T-helper 2 cell treated with Interferon-gamma antibody and Interleukin-4, amounts not matched to agents 100 ng/mL and 5 ng/mL, for 36 hours (primary cell): ENCODE results near the gene DLX5. TPM values are rescaled to one million over a fixed set of nuclear protein-coding genes. Genes with fewer than 3 reads are reported as not detected.
"Not testable (repeated sequence)": the region's sequence is repeated elsewhere in the genome, so short reads cannot be mapped to it uniquely, and the experiment has no call there.

ENCODE experiments used
- intact Hi-C: fragments of 100-400 bp; cut with micrococcal nuclease; formaldehyde crosslinking; loops from one replicate; pipeline ENCODE4 v1.15.1; 2023
- total RNA-seq: library from RNA; stranded (reverse); gene quantifications from 2 replicates; pipeline ENCODE4 v1.2.3, GENCODE V29; 2022

DLX5 gene
- total RNA-seq = not detected in 2 replicates

DNA sequence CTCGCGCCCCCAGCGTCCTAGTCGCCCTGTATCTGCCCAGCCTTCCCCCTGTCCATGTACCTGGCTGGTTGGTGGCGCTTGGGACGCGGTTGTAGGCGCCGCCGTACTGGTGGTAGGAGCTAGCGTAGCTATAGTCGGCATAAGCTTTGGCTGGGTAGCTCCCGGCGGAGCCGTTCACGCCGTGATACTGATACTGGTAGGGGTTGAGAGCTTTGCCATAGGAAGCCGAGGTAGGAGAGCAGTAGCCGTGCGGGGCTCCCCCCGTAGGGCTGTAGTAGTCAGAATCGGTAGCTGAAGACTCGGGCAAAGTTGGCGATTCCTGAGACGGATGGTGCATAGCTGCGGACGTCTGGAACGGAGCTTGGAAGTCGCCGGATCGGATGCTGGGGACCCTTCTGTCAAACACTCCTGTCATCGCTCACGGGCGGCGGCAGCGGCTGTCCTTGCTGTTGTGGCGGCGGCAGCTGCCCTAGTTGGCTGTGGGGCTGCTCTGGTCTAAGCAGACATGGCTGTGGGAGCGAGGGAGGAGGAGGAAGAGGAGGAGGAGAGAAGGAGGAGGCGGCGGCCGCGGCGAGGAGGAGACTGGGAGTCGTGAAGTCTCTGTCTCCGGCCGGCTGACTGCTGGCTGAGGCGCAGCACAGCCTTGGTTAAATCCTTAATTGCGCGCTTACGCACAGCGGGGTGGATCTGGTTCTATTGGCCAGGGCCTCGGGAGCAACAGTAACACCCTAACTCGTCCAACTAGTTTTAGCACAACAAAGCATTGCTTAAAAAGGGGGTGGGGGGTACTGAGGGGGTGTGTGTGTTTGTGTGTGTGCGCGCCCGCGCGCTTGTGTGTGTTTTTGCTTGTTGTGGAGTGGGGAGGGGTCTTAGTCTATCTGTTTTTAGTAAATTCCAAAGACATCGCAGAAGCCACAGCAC, at the start of gene DLX5:
DLX5 (minus strand) TSS at position 623 of the 921 bp plus-strand sequence; CDS start at position 415, 208 bp downstream.
- intact Hi-C loops = loop anchor here (5.0 to 10.0 kb wide), 3 partner anchors 32 to 710 kb away; partner anchors contain the start of gene TAC1

DNA sequence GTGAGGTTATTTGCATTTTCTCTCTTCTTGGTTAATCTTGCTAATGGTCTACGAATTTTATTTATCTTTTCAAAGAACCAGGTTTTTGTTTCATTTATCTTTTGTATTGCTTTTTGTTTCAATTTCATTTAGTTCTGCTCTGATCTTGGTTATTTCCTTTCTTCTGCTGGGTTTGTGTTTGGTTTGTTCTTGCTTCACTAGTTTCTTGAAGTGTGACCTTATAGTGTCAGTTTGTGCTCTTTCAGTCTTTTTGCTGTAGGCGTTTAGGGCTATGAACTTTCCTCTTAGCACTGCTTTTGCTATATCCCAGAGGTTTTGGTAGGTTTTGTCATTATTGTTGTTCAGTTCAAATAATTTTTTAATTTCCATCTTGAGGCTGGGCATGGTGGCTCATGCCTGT, 47.4 kb upstream of the DLX5 start:
- intact Hi-C loops = not testable (repeated sequence)

DNA sequence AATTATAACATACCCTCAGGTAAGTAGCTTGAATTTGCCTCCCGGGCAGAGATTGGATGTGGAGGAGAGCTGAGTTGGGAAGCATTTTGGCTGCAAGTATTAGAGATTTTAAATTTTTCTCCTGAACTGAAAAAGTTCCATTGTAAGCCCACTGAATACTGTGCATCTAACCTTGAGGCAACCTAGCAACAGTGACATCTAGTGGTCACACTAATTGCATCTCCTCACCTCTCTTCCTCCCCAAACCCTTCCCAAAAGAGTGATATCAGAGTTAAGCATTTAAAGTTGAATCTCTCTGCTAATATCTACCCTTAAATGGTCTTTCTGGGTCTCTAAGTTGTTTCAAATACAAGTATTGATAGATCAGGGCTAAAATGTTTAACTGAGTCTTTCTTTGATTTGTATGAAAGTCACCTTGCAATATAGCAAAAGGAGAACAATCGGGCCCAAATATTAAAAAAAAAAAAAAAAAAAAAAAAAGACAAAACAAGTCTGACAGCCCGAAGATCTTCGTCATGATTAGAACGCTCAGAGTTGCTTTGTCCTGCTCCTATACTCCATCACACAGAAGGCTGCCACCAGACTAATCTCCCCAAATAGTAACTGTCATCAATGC, 40.4 kb upstream of the DLX5 start:
- intact Hi-C loops = loop anchor here (2.0 kb wide), 1 partner anchor 1148 kb away; no protein-coding TSS in a partner anchor

DNA sequence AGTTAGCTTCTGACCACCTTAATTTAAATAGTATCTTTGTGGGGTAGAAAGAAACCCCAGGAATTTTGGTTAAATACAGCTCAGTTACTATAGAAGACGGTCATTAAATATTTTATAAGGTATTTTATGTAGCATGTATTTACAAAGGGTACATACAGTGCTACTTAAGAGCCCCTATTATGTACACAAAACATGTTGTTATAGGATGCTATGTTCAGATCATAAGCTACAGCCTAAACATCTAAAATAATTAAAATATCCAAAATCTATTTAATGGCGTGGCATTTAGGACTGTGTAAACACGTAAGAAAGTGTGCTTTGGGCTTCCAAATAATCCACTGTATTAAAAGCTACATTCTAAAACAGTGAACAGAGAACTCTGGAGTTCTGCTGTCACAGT, 39.4 kb upstream of the DLX5 start:
- intact Hi-C loops = loop anchor here (2.0 kb wide), 1 partner anchor 1147 kb away; no protein-coding TSS in a partner anchor

DNA sequence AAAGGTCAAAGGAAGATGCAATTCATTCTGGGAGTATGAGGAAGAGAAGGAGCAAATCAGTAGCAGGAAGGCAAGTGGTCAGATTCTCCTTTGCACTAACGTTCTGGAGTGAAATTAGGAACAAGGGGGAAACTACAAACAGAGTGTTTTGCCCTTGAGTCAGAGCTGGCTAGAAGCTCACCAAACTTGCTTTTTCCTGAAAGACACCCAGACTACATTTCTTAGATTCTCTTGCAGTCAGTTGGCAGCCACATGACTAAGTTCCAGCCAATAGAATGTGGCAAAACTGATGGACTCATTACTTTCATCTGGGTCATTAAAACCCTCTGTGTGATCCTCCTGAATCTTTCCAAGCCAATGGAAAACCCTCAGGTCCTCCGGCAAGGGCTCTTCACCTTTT, 18.6 kb upstream of the DLX5 start:
- intact Hi-C loops = no loop called here

DNA sequence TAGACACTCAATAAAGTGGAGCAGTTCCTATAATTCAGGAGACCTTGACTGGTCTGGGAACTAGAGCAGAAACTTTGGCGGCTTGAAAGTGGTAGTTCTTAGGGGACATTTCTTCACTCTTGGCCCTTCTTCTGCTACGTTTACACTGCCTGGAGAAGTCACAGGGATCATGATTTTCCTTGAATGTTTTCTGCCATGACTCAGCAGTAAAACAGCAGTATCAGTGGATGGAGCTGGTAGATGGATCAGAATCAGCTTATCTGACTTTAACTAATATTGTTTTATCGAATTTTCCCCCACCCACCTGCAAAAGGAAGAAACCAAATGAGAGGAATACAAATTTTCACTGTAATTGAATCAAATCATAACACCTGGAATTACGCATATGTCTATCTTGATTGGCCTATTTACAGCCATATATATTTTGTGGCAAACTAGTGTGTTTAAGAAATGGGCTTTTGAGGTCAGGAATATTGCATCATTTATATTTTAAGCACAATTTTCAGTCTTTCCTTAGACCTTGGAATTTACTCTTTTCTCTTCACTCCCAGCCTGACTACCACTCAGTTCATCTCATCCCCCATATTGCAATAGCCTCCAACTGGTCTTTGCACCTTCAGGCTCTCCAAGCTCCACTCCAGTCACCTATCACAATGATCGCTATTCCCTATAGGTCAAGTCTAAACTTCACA, 14.9 kb upstream of the DLX5 start:
- intact Hi-C loops = no loop called here

DNA sequence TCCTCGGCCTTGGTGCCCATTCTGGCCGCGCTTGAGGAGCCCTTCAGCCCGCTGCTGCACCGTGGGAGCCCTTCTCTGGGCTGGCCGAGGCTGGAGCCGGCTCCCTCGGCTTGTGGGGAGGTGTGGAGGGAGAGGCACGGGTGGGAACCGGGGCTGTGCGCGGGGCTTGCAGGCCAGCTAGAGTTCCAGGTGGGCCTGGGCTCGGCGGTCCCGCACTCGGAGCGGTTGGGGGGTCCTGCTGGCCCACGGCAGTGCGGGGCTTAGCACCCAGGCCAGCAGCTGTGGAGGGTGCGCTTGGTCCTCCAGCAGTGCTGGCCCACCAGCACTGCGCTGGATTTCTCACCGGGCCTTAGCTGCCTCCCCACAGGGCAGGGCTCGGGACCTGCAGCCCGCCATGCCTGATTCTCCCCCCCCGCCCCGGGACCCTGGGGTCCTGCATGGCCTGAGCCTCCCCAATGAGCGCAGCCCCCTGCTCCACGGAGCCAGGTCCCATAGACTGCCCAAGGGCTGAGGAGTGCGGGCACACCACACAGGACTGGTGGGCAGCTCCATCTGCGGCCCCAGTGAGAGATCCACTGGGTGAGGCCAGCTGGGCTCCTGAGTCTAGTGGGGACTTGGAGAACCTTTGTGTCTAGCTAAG, 9.7 kb upstream of the DLX5 start:
- intact Hi-C loops = not testable (repeated sequence)

DNA sequence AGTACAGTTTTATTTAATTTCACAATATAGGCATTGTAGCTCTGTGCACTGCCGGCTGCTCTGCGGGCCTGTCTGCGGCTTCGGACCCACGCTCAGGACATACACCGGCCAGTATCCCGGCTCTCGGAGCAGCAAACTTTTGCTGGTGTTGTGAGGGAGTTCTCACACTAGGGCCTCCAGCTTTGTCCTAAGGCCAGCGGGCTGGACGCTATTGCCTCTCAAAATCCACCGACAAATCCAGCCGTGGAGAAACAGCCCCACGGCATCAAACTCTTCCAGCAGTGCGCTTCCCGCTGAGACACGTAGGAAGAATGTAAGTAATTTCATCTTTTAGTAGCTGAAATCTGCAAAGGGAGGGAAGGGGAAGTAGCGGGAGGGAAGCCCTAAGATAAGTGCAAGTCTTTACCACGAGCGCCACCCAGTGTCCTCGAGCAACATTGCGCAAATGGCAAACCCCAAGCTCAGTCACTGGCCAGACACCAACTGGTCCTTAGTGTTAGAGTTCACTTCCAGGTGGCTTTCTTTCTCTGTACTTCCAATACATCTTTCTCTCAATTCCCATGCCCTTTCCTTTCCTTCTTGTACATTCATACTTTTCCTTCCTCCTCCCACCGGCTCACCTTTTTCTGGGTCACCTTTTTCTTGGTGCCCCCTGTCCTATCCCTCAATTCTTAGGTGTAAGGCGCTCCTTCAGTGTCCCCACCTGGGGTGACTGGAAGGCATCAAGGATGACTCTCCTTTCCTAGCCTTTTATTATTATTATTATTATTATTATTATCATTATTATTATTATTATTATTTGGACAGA, 3.0 kb upstream of the DLX5 start:
- intact Hi-C loops = loop anchor here (1.0 to 10.0 kb wide), 8 partner anchors 23 to 1111 kb away; partner anchors contain the start of genes SEM1 and TAC1

DNA sequence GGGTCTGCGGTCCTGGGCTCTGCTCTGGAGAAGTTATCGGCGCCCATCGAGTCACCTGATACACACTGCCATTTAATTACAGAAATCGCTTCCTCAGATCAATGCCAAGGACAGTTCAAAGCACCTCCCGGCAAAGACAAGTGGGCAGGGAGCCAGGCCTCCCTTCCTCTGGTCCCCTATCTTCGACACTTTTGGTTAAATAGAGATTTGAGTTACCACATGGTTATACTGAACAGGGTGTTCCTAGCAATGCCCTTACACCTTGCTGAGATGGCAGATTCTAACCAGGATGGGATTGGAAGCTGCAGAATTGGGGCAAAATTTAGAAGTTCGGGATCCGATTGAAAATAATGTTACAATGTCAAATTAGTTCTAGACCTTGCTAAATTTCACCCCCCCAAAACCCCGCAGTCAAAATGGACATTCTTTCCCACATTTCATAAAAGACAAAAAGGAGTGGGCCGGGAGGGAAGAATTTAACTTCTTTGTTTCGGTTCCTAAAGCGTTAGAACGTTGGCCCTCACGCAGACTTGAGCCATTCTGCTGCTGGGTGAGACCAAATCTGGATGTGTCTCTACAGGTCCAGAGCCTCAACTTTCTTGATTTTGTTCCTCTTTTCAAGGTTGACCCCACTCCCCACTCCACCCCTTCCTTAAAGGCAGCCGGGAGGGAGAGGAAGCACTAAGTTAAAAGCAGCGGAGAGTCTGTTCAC, 2.2 kb upstream of the DLX5 start:
- intact Hi-C loops = loop anchor here (1.0 to 10.0 kb wide), 8 partner anchors 23 to 1111 kb away; partner anchors contain the start of genes SEM1 and TAC1

DNA sequence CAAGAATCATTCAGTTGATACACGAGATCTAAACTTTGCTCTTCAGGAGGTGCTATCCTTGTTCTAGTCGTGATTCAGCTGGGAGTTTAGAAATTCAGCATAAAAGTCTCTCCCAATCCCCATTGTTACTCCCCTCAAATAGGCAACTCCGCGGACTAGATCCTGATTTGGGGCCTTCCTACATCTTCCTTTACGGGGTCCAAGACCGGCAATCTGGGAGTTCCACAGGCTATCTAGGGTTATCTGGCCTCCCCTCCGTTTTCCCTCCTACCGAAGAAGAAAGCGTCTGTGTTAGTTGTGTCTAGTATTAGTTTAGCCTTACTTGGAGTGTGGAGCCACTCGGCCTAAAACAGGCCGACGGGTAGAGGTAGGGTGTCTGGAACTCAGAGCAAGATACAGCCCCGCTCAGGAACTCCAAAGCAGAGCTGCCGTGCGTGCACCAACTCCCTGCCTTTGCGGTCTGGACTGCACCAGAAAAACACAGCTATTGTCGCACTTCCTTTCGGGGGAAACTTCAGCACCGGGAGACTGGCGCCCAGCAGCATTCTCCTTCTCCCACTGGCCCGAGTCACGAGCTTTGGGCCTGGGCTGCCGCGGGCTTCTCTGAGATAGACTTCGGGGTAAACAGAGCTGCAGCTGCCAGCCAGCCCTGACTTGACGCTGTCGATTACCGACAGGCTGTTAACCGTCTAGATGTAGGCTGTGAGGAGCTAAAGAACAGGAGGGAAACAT, 1.5 kb upstream of the DLX5 start:
- intact Hi-C loops = loop anchor here (5.0 to 10.0 kb wide), 3 partner anchors 34 to 709 kb away; partner anchors contain the start of gene TAC1

DNA sequence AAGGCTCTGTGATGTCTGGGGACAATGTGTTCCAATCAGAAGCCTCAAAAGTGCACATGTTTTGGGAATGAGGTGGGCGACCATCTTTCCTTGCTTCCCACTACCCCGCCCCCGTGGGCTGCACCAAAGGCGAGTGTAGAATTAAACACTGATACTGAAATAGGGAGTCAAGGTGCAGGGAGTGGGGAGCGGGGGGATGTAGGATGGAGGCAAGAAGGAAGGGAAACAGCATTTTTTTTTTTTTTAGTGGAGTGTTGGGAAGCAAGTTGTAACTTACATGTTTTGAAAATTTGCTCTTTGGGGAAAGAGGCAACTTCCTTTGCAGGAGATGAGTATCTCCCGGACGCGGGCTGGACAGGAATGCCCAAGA, 484 bp upstream of the DLX5 start:
- intact Hi-C loops = loop anchor here (5.0 to 10.0 kb wide), 3 partner anchors 33 to 710 kb away; partner anchors contain the start of gene TAC1

DNA sequence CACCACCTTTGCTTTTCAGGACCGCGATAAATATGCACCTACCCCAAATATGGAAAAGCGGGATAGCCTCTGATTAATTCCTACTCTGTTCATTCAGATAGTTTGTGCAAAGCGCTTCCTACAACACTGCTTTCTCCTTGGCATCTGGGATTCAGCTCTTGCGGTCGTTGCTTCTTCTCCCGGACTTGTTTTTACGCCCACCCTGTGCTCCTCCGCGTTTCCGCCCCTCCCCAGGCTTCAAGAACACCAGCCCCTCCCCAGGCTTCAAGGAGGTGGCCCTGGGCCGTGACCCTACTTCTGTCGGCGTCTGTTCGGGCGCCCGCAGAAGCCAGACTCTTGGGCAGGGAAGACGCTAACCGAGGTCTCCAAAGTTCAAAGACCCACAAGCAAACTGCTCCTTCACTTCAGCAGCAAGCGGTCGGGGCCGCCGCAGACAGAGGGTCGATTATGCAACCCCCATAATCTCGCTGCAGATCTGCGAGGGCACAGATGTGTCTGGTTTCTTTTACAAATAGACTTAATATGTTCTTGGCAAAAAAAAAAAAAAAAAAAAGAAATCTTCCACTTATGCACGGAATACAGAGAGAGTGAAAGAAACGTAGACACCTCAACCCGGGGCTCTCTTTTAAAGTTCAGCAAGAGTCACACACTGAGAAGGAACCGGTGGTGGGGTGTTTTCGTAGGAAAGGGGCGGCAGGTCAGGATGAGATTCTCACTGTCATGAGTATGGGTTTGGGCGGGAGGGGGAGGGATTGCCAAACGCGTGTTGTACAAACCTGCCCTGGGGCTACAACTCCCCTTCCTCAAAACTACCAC, 1.9 kb downstream of the DLX5 start:
- intact Hi-C loops = loop anchor here (1.0 to 10.0 kb wide), 4 partner anchors 8 to 712 kb away; partner anchors contain the start of gene TAC1

DNA sequence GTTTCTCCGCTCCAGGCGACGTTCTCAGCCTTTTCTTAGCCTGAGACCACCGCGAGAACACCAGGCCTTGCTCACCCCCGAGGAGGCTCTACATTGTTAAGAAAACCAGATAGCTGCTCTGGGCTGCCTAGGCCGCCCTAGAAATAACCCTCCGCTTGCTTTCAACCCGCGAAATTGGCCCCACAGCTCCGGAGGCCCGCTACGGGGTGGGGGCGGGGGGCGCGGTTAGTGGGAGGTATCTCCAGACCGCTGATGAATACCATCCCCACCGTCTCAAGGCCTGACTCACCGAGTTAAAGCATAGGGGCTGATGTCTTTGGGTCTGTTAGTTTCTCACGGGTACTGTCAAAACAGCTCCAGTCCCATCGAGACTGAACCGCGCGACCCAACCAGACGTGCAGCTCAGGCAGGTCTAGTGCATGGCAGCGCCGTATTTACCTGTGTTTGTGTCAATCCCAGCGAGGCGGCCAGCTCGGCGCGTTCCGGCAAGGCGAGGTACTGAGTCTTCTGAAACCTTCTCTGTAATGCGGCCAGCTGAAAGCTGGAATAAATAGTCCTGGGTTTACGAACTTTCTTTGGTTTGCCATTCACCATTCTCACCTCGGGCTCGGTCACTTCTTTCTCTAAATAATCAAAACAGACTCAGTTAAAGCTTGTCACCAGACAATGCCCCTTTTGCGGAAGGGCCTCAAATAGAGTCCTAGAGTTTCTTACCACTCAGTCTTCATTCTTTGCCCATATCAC, 2.7 kb downstream of the DLX5 start:
- intact Hi-C loops = loop anchor here (1.0 to 10.0 kb wide), 3 partner anchors 8 to 713 kb away; partner anchors contain the start of gene TAC1

DNA sequence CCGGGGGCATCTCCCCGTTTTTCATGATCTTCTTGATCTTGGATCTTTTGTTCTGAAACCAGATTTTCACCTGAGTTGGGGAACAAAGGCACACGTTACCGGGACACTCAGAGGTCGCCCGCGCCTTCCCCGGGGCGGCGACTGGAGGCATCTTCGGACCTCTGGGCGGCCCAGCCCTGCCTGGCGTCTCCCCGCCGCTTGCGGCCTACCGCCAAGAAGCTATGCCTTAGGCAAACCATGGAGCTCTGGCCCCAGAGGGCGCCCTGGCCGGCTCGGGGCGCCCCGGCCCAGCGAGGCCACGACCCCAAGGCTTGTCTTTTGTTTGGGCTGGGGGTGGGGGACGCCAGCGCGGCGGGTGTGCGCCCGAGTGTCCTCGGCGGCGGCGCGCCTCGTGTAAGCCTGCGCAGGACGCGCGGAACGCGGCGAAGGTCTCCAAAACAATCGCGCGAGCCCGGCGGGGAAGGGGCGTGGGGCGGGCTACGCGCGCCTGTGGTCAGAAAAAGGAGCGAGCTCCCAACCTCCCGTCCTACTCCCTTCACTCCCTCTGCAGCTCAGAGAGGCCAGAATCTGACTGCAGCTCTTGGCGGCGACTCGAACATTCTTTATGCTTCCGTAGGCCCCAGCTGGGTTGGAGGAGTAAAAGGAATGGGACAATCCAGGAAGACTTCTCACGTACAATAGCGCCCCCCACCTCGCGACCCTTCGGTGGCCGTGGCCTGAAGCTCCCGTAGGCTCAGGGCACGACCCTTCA, 3.5 kb downstream of the DLX5 start:
- intact Hi-C loops = loop anchor here (10.0 kb wide), 2 partner anchors 246 to 714 kb away; partner anchors contain the start of gene TAC1

DNA sequence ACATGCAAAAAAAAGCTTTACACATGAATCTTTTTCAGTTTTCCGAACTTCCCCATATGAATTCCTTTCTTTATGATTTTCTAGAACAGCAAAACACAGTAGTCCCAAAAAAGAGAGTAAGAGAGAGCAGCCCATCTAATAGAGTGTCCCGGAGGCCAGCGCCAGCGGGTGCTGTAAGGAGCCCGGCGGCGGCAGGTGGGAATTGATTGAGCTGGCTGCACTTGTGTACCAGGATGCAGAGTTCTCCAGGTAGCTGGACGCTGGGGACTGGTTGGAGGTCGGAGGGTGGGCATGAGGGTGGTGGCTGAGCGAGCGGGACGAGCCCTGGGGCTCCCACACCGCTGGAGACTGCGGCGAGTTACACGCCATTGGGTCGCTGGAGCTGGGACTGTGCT, 4.0 kb downstream of the DLX5 start:
- intact Hi-C loops = loop anchor here (10.0 kb wide), 2 partner anchors 246 to 714 kb away; partner anchors contain the start of gene TAC1

DNA sequence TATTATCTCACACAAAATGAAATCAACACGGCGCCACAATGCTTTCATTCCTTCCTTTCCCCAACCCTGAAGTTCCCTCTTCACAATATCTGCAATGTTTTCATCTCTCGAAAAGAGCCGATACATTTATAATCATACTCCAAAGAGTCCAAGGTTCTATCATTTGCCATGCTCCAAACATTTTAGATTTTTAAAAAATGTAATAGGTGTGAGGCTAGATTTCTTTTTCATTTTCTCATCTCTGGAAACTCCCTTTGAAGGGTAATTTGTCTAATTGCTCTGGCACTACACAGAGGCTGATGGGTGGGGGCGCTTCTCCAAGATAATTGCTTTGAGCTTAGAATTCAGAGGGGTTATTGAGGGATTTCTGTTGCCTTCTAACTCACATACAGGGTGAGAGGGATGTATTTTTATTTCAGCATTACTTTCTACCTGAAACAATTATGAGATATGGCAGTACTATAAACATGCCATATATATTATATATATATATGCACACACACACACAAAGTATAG, 4.9 kb downstream of the DLX5 start:
- intact Hi-C loops = loop anchor here (10.0 kb wide), 2 partner anchors 245 to 715 kb away; partner anchors contain the start of gene TAC1
